Spleen (tissue), 11 donors: Measurements from ENCODE around the gene C10orf88. TPM values are rescaled to one million over a fixed set of nuclear protein-coding genes. Genes with fewer than 3 reads are reported as not detected.
"Not testable (repeated sequence)": the region's sequence is repeated elsewhere in the genome, so short reads cannot be mapped to it uniquely, and the experiment has no call there.

ENCODE experiments used
- DNase-seq: peaks from one replicate; pipeline ENCODE4 v3.0.0-alpha.2; 2020
- H3K27ac ChIP-seq, 8 donors: fragments of 200-600 bp; sonication (generic) in 7 of 8; 1 replicate in 4 of 8; 2 replicates in 4 of 8; pipeline versions ENCODE4 v1.5.0 to v1.8.0; 2016 to 2021; ENCODE audit warnings: inconsistent platforms in 4 of 8, mild to moderate bottlenecking in 4 of 8, moderate library complexity in 1 of 8
- H3K27me3 ChIP-seq, 7 donors: fragments of 200-600 bp; sonication (generic) in 6 of 7; replicated peaks in 1 of 7; 1 replicate in 4 of 7; 2 replicates in 3 of 7; pipeline versions ENCODE4 v1.5.0 to v1.8.0; 2016 to 2021; ENCODE audit warnings: inconsistent platforms in 3 of 7, mild to moderate bottlenecking in 1 of 7
- H3K36me3 ChIP-seq, 6 donors: fragments of 200-600 bp; sonication (generic) in 5 of 6; 1 replicate in 4 of 6; 2 replicates in 2 of 6; pipeline versions ENCODE4 v1.5.0 to v1.8.0; 2016 to 2021; ENCODE audit warnings: inconsistent platforms in 2 of 6
- H3K4me1 ChIP-seq, 6 donors: fragments of 200-600 bp; sonication (generic) in 5 of 6; 1 replicate in 3 of 6; 2 replicates in 3 of 6; pipeline versions ENCODE4 v1.5.0 to v1.8.0; 2016 to 2021; ENCODE audit warnings: inconsistent platforms in 3 of 6
- H3K4me3 ChIP-seq, 8 donors: fragments of 200-600 bp; sonication (generic) in 7 of 8; 1 replicate in 4 of 8; 2 replicates in 4 of 8; pipeline versions ENCODE4 v1.5.0 to v1.8.0; 2016 to 2021; ENCODE audit warnings: inconsistent platforms in 4 of 8, mild to moderate bottlenecking in 4 of 8, moderate library complexity in 2 of 8
- H3K9me3 ChIP-seq, 8 donors: fragments of 200-600 bp; sonication (generic) in 7 of 8; 1 replicate in 4 of 8; 2 replicates in 4 of 8; pipeline versions ENCODE4 v1.5.0 to v1.8.0; 2016 to 2021; ENCODE audit warnings: inconsistent platforms in 4 of 8
- CTCF ChIP-seq, 11 experiments: fragments of 200-600 bp in 7 of 11; fragments of 450-650 bp in 4 of 11; sonication (generic) in 4 of 11; IDR thresholded peaks in 8 of 11; conservative IDR thresholded peaks in 3 of 11; 1 replicate in 7 of 11; 2 replicates in 4 of 11; pipeline versions ENCODE4 v1.4.0 to v1.8.0; 2016 to 2021; ENCODE audit warnings: antibody characterized with exemption in 11 of 11, inconsistent platforms in 4 of 11, mild to moderate bottlenecking in 1 of 11
- POLR2A ChIP-seq, 3 donors: fragments of 450-650 bp; IDR thresholded peaks; one replicate each; pipeline ENCODE4 v1.5.1; 2017; ENCODE audit warnings: antibody characterized with exemption in 3 of 3, mild to moderate bottlenecking in 1 of 3
- POLR2AphosphoS5 ChIP-seq, 3 donors: sonication (generic); formaldehyde crosslinking; IDR thresholded peaks; one replicate each; pipeline ENCODE4 v1.5.1; 2017; ENCODE audit warnings: antibody characterized with exemption in 3 of 3
- WGBS, 5 donors: extraction: QIAGEN DNeasy Blood & Tissue Kit in 3 of 5; methylation state at CpG; one replicate each; pipeline versions ENCODE4 v1.1.5 to v1.1.7; 2013 to 2018; 5-methylcytosine and 5-hydroxymethylcytosine counted together
- intact Hi-C: fragments of 100-400 bp; cut with DNase I; formaldehyde crosslinking; loops from one replicate; pipeline ENCODE4 v1.15.0; 2023; ENCODE audit warnings: low total_unique reads
- polyA plus RNA-seq, 3 donors: library from polyadenylated mRNA; stranded (reverse); fragments of 200-250 nt; gene quantifications; one replicate each; pipeline ENCODE4 v1.2.1, GENCODE V29; 2013
- total RNA-seq, 7 donors: library from RNA; depleted of rRNA in 3 of 7; stranded (reverse); fragments of >200 nt in 3 of 7; fragmentation: NEBNext Ultra II Directional in 4 of 7; extraction: Animal tissue kit (Norgen Biotek cat#: 25700) in 4 of 7; gene quantifications; one replicate each; pipeline versions ENCODE4 v1.1.0 to v1.2.1, GENCODE V29; 2016 to 2021
- donor health status: healthy with polysubstance abuse.
- donor health status: DM: no; HTN: no; CAD: no; lungs with moderate emphysema.
- donor health status: DM: no; HTN: no; CAD: no.
- donor health status: Bipolar disorder and iron deficiency.
- donor health status: healthy.
- donor health status: DM: no; HTN: no; CAD: no.
- donor health status: DM: yes; HTN: yes; CAD: no.

The C10orf88 gene
- total and polyA plus RNA-seq, 10 donors: 4.7 to 10.2 (median 7.0) TPM

DNA sequence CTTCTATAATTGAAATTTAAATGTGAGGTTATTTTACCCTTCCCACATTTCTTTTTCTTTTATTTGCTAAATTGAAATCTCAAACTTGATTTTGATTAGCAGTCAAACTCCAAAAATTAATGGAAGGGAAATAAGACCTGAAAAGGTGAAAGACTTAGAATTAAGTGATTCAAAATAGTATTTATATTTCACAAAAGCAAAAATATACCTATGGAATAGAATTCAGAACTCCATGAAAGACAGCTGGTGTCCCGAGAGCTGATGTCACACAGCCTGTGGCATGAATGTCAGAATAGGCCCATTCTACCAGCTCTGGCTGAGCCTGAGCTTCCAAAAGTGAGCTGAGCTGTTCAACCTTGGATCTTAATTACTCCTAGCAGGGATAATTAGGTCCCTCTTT is 43.7 kb downstream of the C10orf88 start, which contains the start of gene FAM24A:
TSS of gene FAM24A (plus strand) at position 301 of the 400 bp plus-strand sequence. CDS start 1,025 bp downstream, outside the sequence.
- TF ChIP-seq POLR2AphosphoS5 (IDR thresholded peaks at IDR 0.05) (no peak), POLR2A (IDR thresholded peaks at IDR 0.05) (no peak), CTCF (IDR thresholded peaks at IDR 0.05 in 8 of 11, conservative IDR thresholded peaks at IDR 0.05 in 3 of 11) (no peak)
- Histone ChIP-seq H3K36me3 (no peaks in the 10 kb centered on the region), H3K4me3 (no peak within 1 kb of the TSS), H3K4me1 (no peaks in the 10 kb centered on the region), H3K27me3 (no peaks in the 10 kb centered on the region), H3K9me3 (no peaks in the 10 kb centered on the region), H3K27ac (no peak within 1 kb of the TSS)
- 73 to 86% (median 79%) methylated on average over 1 of the region's 1 CpG for WGBS, 5 donors
- intact Hi-C loops: no loop called here
- DNase-seq: no peak

GRCh38 chr10:122903861-122904260 is 50.2 kb downstream of the C10orf88 start:
- WGBS, 5 donors: 73 to 82% (median 80%) methylated on average over 4 of the region's 4 CpGs
- H3K27me3 ChIP-seq, H3K4me1 ChIP-seq, intact Hi-C loops, H3K27ac ChIP-seq, H3K4me3 ChIP-seq, DNase-seq, H3K36me3 ChIP-seq: not testable (repeated sequence)
- H3K9me3 ChIP-seq: peaks cover 0 to 11% (median 7%) of the 10 kb centered on the region in 8 donors

DNA sequence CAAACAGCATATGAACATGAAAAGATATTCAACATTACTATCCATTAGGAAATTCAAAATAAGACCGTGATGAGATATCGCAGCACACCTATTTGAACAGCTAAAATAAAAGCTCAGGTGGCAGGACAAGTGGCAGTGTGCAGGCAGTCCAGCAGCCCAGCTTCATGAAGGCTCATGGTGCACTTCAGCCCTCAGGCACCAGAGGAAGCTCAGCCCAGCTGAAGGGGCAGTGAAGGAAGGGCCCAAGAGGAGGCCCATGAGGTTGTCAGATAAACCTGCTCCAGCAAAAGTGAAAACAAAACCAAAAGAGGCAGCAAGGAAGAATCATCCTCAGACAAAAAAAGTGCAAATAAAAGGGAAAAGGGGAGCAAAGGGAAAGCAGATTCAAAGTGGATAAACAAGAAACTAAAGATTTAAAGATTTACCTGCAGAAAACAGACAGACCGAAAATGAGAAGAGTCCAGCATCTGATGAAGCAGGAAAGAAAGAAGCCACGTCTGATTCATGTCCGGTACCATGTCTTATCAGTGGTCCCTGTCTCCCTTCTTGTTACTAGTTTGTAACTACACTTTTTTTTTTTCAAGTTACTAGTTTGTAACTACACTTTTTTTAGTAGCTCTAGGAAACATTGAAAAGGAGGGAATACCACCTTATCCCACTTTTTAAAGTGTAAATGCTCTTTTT is 59.6 kb downstream of the C10orf88 start:
- 86 to 93% (median 89%) methylated on average over 5 of the region's 5 CpGs for WGBS, 5 donors
- intact Hi-C loops: no loop called here
- Histone ChIP-seq H3K27ac (no peak overlapping the region), H3K36me3 (no peaks in the 10 kb centered on the region), H3K4me3 (no peak overlapping the region), H3K9me3 (no peaks in the 10 kb centered on the region), H3K4me1 (no peaks in the 10 kb centered on the region), H3K27me3 (no peaks in the 10 kb centered on the region)
- TF ChIP-seq POLR2AphosphoS5 (IDR thresholded peaks at IDR 0.05): no peak
- no peak for TF ChIP-seq POLR2A (IDR thresholded peaks at IDR 0.05)
- no peak for TF ChIP-seq CTCF (IDR thresholded peaks at IDR 0.05 in 8 of 11, conservative IDR thresholded peaks at IDR 0.05 in 3 of 11)
- no peak for DNase-seq

- H3K4me1 ChIP-seq: peaks cover 0 to 12% (median 9%) of the 10 kb centered on the region in 6 donors
- TF ChIP-seq POLR2A (IDR thresholded peaks at IDR 0.05) (no peak), POLR2AphosphoS5 (IDR thresholded peaks at IDR 0.05) (no peak), CTCF (IDR thresholded peaks at IDR 0.05 in 8 of 11, conservative IDR thresholded peaks at IDR 0.05 in 3 of 11) (no peak)
- no peak overlapping the region for H3K4me3 ChIP-seq
- intact Hi-C loops: no loop called here
- no peaks in the 10 kb centered on the region for H3K36me3 ChIP-seq
- WGBS, 5 donors: 78 to 100% (median 81%) methylated on average over 1 of the region's 1 CpG
- DNase-seq: no peak
- no peak overlapping the region for H3K27ac ChIP-seq
- H3K9me3 ChIP-seq: no peaks in the 10 kb centered on the region
- peaks cover 0 to 6% (median 0%) of the 10 kb centered on the region in 7 donors for H3K27me3 ChIP-seq
Measured at GRCh38 chr10:122884166-122884565, 69.9 kb downstream of the C10orf88 start.
